ENCODE results near the gene MACROD2.

- TF ChIP-seq CTCF (IDR thresholded peaks at IDR 0.05; ENCODE audit: poor library complexity, severe bottlenecking): no peak
- TF ChIP-seq EZH2 (IDR thresholded peaks at IDR 0.05; ENCODE audit: borderline replicate concordance, insufficient read depth, low read length, poor library complexity, severe bottlenecking): no peak
- TF ChIP-seq SMC3 (conservative IDR thresholded peaks at IDR 0.05; ENCODE audit: poor library complexity): no peak
- TF ChIP-seq, protein P1, sequence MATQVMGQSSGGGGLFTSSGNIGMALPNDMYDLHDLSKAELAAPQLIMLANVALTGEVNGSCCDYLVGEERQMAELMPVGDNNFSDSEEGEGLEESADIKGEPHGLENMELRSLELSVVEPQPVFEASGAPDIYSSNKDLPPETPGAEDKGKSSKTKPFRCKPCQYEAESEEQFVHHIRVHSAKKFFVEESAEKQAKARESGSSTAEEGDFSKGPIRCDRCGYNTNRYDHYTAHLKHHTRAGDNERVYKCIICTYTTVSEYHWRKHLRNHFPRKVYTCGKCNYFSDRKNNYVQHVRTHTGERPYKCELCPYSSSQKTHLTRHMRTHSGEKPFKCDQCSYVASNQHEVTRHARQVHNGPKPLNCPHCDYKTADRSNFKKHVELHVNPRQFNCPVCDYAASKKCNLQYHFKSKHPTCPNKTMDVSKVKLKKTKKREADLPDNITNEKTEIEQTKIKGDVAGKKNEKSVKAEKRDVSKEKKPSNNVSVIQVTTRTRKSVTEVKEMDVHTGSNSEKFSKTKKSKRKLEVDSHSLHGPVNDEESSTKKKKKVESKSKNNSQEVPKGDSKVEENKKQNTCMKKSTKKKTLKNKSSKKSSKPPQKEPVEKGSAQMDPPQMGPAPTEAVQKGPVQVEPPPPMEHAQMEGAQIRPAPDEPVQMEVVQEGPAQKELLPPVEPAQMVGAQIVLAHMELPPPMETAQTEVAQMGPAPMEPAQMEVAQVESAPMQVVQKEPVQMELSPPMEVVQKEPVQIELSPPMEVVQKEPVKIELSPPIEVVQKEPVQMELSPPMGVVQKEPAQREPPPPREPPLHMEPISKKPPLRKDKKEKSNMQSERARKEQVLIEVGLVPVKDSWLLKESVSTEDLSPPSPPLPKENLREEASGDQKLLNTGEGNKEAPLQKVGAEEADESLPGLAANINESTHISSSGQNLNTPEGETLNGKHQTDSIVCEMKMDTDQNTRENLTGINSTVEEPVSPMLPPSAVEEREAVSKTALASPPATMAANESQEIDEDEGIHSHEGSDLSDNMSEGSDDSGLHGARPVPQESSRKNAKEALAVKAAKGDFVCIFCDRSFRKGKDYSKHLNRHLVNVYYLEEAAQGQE (IDR thresholded peaks at IDR 0.05; ENCODE audit: borderline replicate concordance): no peak
- no peak for TF ChIP-seq POLR2AphosphoS5 (IDR thresholded peaks at IDR 0.05)
- no peak for TF ChIP-seq TAF1 (IDR thresholded peaks at IDR 0.05; ENCODE audit: low read depth)
- no peak for TF ChIP-seq MXI1 (conservative IDR thresholded peaks at IDR 0.05; ENCODE audit: poor library complexity, severe bottlenecking)
- TF ChIP-seq EP300 (conservative IDR thresholded peaks at IDR 0.05; ENCODE audit: poor library complexity, severe bottlenecking): no peak
- no peak for TF ChIP-seq RAD21 (conservative IDR thresholded peaks at IDR 0.05)
These were observed 391.4 kb downstream of the MACROD2 start for GRCh38 chr20:14386726-14387125.
